Parathyroid adenoma (tissue), 2 donors: ENCODE measurements around the gene CERS1.

Source experiments
- H2AFZ ChIP-seq: fragments of 300-600 bp; sonication (generic); one replicate; pipeline ENCODE4 v1.7.0; 2017; ENCODE audit warnings: antibody characterized with exemption, mild to moderate bottlenecking
- H3K27ac ChIP-seq: fragments of 300-600 bp; sonication (generic); one replicate; pipeline ENCODE4 v1.7.0; 2017
- H3K27me3 ChIP-seq: fragments of 300-600 bp; sonication (generic); one replicate; pipeline ENCODE4 v1.7.0; 2017; ENCODE audit warnings: low read length; ENCODE audit not compliant: control insufficient read depth, insufficient read depth
- H3K36me3 ChIP-seq: fragments of 300-600 bp; sonication (generic); one replicate; pipeline ENCODE4 v1.7.0; 2017; ENCODE audit warnings: low read length; ENCODE audit not compliant: control insufficient read depth, insufficient read depth
- H3K4me1 ChIP-seq: fragments of 300-600 bp; sonication (generic); one replicate; pipeline ENCODE4 v1.7.0; 2017; ENCODE audit warnings: control low read depth
- H3K4me2 ChIP-seq: fragments of 300-600 bp; sonication (generic); one replicate; pipeline ENCODE4 v1.7.0; 2017; ENCODE audit warnings: low read length
- H3K4me3 ChIP-seq: fragments of 300-600 bp; sonication (generic); one replicate; pipeline ENCODE4 v1.7.0; 2017; ENCODE audit warnings: low read depth, low read length
- H3K79me2 ChIP-seq: fragments of 300-600 bp; sonication (generic); one replicate; pipeline ENCODE4 v1.7.0; 2017; ENCODE audit warnings: control low read depth
- H3K9ac ChIP-seq: fragments of 300-600 bp; sonication (generic); one replicate; pipeline ENCODE4 v1.7.0; 2017; ENCODE audit warnings: mild to moderate bottlenecking
- H3K9me3 ChIP-seq: fragments of 300-600 bp; sonication (generic); one replicate; pipeline ENCODE4 v1.7.0; 2017; ENCODE audit warnings: low read length; ENCODE audit not compliant: control insufficient read depth
- CTCF ChIP-seq: fragments of 300-600 bp; sonication (generic); IDR thresholded peaks from one replicate; pipeline ENCODE4 v1.7.0; 2017; ENCODE audit warnings: antibody characterized with exemption, mild to moderate bottlenecking
- donor health status: primary hyperparathyroidism.

CERS1 gene

GRCh38 chr19:18861917-18862316 lies 34.0 kb downstream of the CERS1 start:
- Histone ChIP-seq H3K4me1 (no peaks in the 10 kb centered on the region), H3K4me3 (no peak overlapping the region), H3K79me2 (peaks cover 48% of the 10 kb centered on the region), H2AFZ (no peak overlapping the region), H3K9me3 (no peaks in the 10 kb centered on the region), H3K9ac (no peak overlapping the region), H3K4me2 (no peak overlapping the region), H3K27ac (no peak overlapping the region), H3K27me3 (no peaks in the 10 kb centered on the region), H3K36me3 (no peaks in the 10 kb centered on the region)
- no peak for TF ChIP-seq CTCF

GRCh38 chr19:18861235-18861634 lies 34.7 kb downstream of the CERS1 start:
- Histone ChIP-seq H3K4me1 (no peaks in the 10 kb centered on the region), H3K9me3 (no peaks in the 10 kb centered on the region), H3K4me3 (no peak overlapping the region), H2AFZ (no peak overlapping the region), H3K9ac (no peak overlapping the region), H3K36me3 (no peaks in the 10 kb centered on the region), H3K27me3 (no peaks in the 10 kb centered on the region), H3K27ac (no peak overlapping the region), H3K4me2 (no peak overlapping the region), H3K79me2 (peaks cover 53% of the 10 kb centered on the region)
- TF ChIP-seq CTCF: no peak

- no peaks in the 10 kb centered on the region for H3K4me1 ChIP-seq
- H3K9ac ChIP-seq: no peak overlapping the region
- TF ChIP-seq CTCF: no peak
- H2AFZ ChIP-seq: no peak overlapping the region
- H3K4me2 ChIP-seq: no peak overlapping the region
- no peaks in the 10 kb centered on the region for H3K27me3 ChIP-seq
- no peaks in the 10 kb centered on the region for H3K9me3 ChIP-seq
- H3K4me3 ChIP-seq: no peak overlapping the region
- H3K79me2 ChIP-seq: peaks cover 58% of the 10 kb centered on the region
- H3K27ac ChIP-seq: no peak overlapping the region
- no peaks in the 10 kb centered on the region for H3K36me3 ChIP-seq
These were observed 35.2 kb downstream of the CERS1 start for GRCh38 chr19:18860725-18861124.

- Histone ChIP-seq H2AFZ (no peak overlapping the region), H3K27me3 (no peaks in the 10 kb centered on the region), H3K9ac (no peak overlapping the region), H3K4me2 (no peak overlapping the region), H3K36me3 (no peaks in the 10 kb centered on the region), H3K27ac (no peak overlapping the region), H3K9me3 (no peaks in the 10 kb centered on the region), H3K79me2 (peaks cover 59% of the 10 kb centered on the region), H3K4me3 (no peak overlapping the region), H3K4me1 (no peaks in the 10 kb centered on the region)
- no peak for TF ChIP-seq CTCF
These were observed 35.7 kb downstream of the CERS1 start for GRCh38 chr19:18860302-18860700.

GRCh38 chr19:18859676-18860301 lies 36.2 kb downstream of the CERS1 start:
- H3K9me3 ChIP-seq: no peaks in the 10 kb centered on the region
- no peak overlapping the region for H2AFZ ChIP-seq
- peaks cover 62% of the 10 kb centered on the region for H3K79me2 ChIP-seq
- no peak for TF ChIP-seq CTCF
- no peaks in the 10 kb centered on the region for H3K4me1 ChIP-seq
- no peaks in the 10 kb centered on the region for H3K36me3 ChIP-seq
- H3K27ac ChIP-seq: no peak overlapping the region
- no peak overlapping the region for H3K4me2 ChIP-seq
- no peaks in the 10 kb centered on the region for H3K27me3 ChIP-seq
- no peak overlapping the region for H3K4me3 ChIP-seq
- no peak overlapping the region for H3K9ac ChIP-seq
